Stimulated activated CD8-positive, alpha-beta memory T cell treated with anti-CD3 and anti-CD28 coated beads, Interleukin-12 subunit alpha, Interleukin-12 subunit beta, amount 100 ng/mL, for 24 hours (primary cell): Measurements from ENCODE around the gene TOR4A.
"Not testable (repeated sequence)": the region's sequence is repeated elsewhere in the genome, so short reads cannot be mapped to it uniquely, and the experiment has no call there.

ENCODE experiments used
- DNase-seq: peaks from one replicate; pipeline ENCODE4 v3.0.0-alpha.2; 2020; ENCODE audit errors: extremely low read depth

The TOR4A gene

GRCh38 chr9:137252555-137253506 is 24.7 kb upstream of the TOR4A start:
- DNase-seq, result no peak

GRCh38 chr9:137253717-137254623 is 23.6 kb upstream of the TOR4A start:
- no peak for DNase-seq

GRCh38 chr9:137254624-137255447 is 22.7 kb upstream of the TOR4A start, which contains the start of gene NELFB:
Gene NELFB (plus strand): TSS chr9:137255327.
- peak; percentile 91 for DNase-seq

- no peak for DNase-seq
Measured at GRCh38 chr9:137255448-137256114, 21.9 kb upstream of the TOR4A start.

- DNase-seq, result no peak
Measured at GRCh38 chr9:137256362-137256761, 21.2 kb upstream of the TOR4A start.

GRCh38 chr9:137256856-137257255 is 20.7 kb upstream of the TOR4A start:
- DNase-seq, result no peak

GRCh38 chr9:137262173-137262908 is 15.2 kb upstream of the TOR4A start:
- not testable (repeated sequence) for DNase-seq

GRCh38 chr9:137262909-137263285 is 14.6 kb upstream of the TOR4A start:
- no peak for DNase-seq

- no peak for DNase-seq
Measured at GRCh38 chr9:137263506-137263905, 14.0 kb upstream of the TOR4A start.

GRCh38 chr9:137264067-137264466 is 13.5 kb upstream of the TOR4A start:
- DNase-seq, result no peak

GRCh38 chr9:137265496-137266161 is 11.9 kb upstream of the TOR4A start:
- DNase-seq, result no peak

GRCh38 chr9:137266162-137266527 is 11.4 kb upstream of the TOR4A start:
- no peak for DNase-seq

- DNase-seq, result no peak
Measured at GRCh38 chr9:137266585-137267453, 10.7 kb upstream of the TOR4A start.

GRCh38 chr9:137267933-137268355 is 9.6 kb upstream of the TOR4A start:
- no peak for DNase-seq

GRCh38 chr9:137268538-137269201 is 8.9 kb upstream of the TOR4A start:
- DNase-seq, result no peak

GRCh38 chr9:137269231-137269772 is 8.2 kb upstream of the TOR4A start:
- no peak for DNase-seq

GRCh38 chr9:137270929-137271695 is 6.4 kb upstream of the TOR4A start:
- no peak for DNase-seq
